Measurements from ENCODE around the gene SEMA5B. TPM values are rescaled to one million over a fixed set of nuclear protein-coding genes. Genes with fewer than 3 reads are reported as not detected.

Gene SEMA5B
- polyA plus RNA-seq, 1 of the 3 experiments (the other 2 are of a cell fraction): 0.43 TPM

- TF ChIP-seq RCOR1 (IDR thresholded peaks at IDR 0.05; ENCODE audit: low read length): peak; percentile 59
- no peak for TF ChIP-seq GABPA (IDR thresholded peaks at IDR 0.05; ENCODE audit: low read depth)
- no peak for TF ChIP-seq EZH2phosphoT487 (IDR thresholded peaks at IDR 0.05; ENCODE audit: borderline replicate concordance, low read depth)
- no peak for TF ChIP-seq USF1 (IDR thresholded peaks at IDR 0.05; ENCODE audit: borderline replicate concordance, low read depth)
- TF ChIP-seq JUND (IDR thresholded peaks at IDR 0.05): peak; percentile 63
Measured at GRCh38 chr3:122977746-122978466, 49.7 kb downstream of the SEMA5B start (continued).

DNA sequence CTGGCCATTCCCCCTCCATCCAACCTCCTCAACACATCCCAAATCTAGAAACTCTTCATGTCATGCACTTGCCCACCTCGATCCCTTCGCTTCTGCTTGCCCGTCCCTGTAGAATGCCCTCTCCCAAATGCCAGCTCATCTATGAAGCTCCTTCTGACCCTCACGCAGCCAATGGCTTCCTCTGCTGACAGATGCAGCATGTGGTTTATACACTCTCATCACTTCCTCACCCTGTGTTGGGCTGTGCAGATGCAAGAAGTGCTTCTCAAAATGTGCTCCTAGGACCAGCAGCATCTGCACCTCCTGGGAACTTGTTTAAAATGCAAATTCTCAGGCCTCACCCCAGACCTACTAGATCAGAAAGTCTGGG, 51.7 kb downstream of the SEMA5B start:
- peaks cover 46 to 58% of the 10 kb centered on the region in 2 experiments for H3K4me1 ChIP-seq (ENCODE audit: control insufficient read depth in 1 of 2, insufficient read depth in 2 of 2, low read depth in 1 of 2, low read length in 1 of 2)
- peak overlapping the region; percentile 23; the same call in 1 of the 2 replicates for H3K9ac ChIP-seq
- no peaks in the 10 kb centered on the region for H3K36me3 ChIP-seq (replicated peaks in 1 of 2; ENCODE audit: control insufficient read depth in 1 of 2, insufficient read depth in 2 of 2, low read length in 1 of 2)
- 0 out of 4 replicates have a peak overlapping the region, but pooled peaks of 1 of the 2 experiments have one; percentile 51 for H3K4me3 ChIP-seq (ENCODE audit: low read depth in 2 of 2, low read length in 1 of 2)
- H3K9me3 ChIP-seq: no peaks in the 10 kb centered on the region
- peak overlapping the region; percentile 83 for H3K4me2 ChIP-seq
- H3K27ac ChIP-seq (ENCODE audit: low read depth in 2 of 2, low read length in 1 of 2): peak overlapping the region; percentile 90 to 97
- H2AFZ ChIP-seq (ENCODE audit: low read depth): no peak overlapping the region
- no peak for TF ChIP-seq GABPA (IDR thresholded peaks at IDR 0.05; ENCODE audit: low read depth)
- no peak for TF ChIP-seq REST (IDR thresholded peaks at IDR 0.05; ENCODE audit: low read depth, low read length)
- no peak for TF ChIP-seq USF1 (IDR thresholded peaks at IDR 0.05; ENCODE audit: borderline replicate concordance, low read depth)
- TF ChIP-seq NRF1 (IDR thresholded peaks at IDR 0.05; ENCODE audit: low read depth, low read length): no peak
- TF ChIP-seq TAF1 (IDR thresholded peaks at IDR 0.05; ENCODE audit: borderline replicate concordance, low read depth, low read length): no peak
- no peak; the same call in 1 of the 2 replicates for TF ChIP-seq MAX (IDR thresholded peaks at IDR 0.05; ENCODE audit: low read depth)
- no peak for TF ChIP-seq RXRA (IDR thresholded peaks at IDR 0.05; ENCODE audit: borderline replicate concordance, low read depth)
- TF ChIP-seq CHD2 (IDR thresholded peaks at IDR 0.05; ENCODE audit: low read length, partially characterized antibody): no peak
- TF ChIP-seq RFX5 (IDR thresholded peaks at IDR 0.05; ENCODE audit: low read length): no peak
- TF ChIP-seq FOXM1 (IDR thresholded peaks at IDR 0.05; ENCODE audit: low read depth): no peak
- no peak for TF ChIP-seq RCOR1 (IDR thresholded peaks at IDR 0.05; ENCODE audit: low read length)
- no peak for TF ChIP-seq MXI1 (IDR thresholded peaks at IDR 0.05; ENCODE audit: low read depth, low read length)
- no peak for TF ChIP-seq GATA2 (CRISPR knock-in tag; IDR thresholded peaks at IDR 0.05)
- no peak for TF ChIP-seq POLR2AphosphoS5 (IDR thresholded peaks at IDR 0.05; ENCODE audit: low read depth, low read length)
- TF ChIP-seq EZH2phosphoT487 (IDR thresholded peaks at IDR 0.05; ENCODE audit: borderline replicate concordance, low read depth): no peak
- no peak for TF ChIP-seq TEAD4 (IDR thresholded peaks at IDR 0.05; ENCODE audit: borderline replicate concordance, insufficient read depth)
- TF ChIP-seq FOXJ3 (CRISPR knock-in tag; IDR thresholded peaks at IDR 0.05): no peak
- no peak for TF ChIP-seq RAD21 (IDR thresholded peaks at IDR 0.05; ENCODE audit: low read length)
- H3K79me2 ChIP-seq (ENCODE audit: insufficient read depth): no peaks in the 10 kb centered on the region
- no peaks in the 10 kb centered on the region for H3K9me2 ChIP-seq
- H4K20me1 ChIP-seq (ENCODE audit: insufficient read depth): no peaks in the 10 kb centered on the region
- CTCF ChIA-PET: interaction anchor here (1.3 to 5.0 kb wide), 3 partner anchors 26 to 52 kb away, joined by 3 to 45 read pairs (median 29); partner anchors contain the start of gene SEMA5B
- 14% methylated on average over 4 of the region's 4 CpGs for WGBS (ENCODE audit: low lambda C conversion rate)
- POLR2A ChIA-PET: interaction anchor here (1.6 kb wide), 1 partner anchor 13 kb away, joined by 3 read pairs; no protein-coding TSS in a partner anchor
- no peak for DNase-seq
- H3K27me3 ChIP-seq (ENCODE audit: insufficient read depth): no peaks in the 10 kb centered on the region
- H3F3A ChIP-seq (replicated peaks; ENCODE audit: insufficient read depth): peaks cover 24% of the 10 kb centered on the region
